Activated T-cell treated with anti-CD3 and anti-CD28 coated beads, Interleukin-2, amount 50 U/mL, for 1 hour (primary cell): ENCODE measurements around the gene ST8SIA5.

Experiments
- DNase-seq: peaks from one replicate; pipeline ENCODE4 v3.0.0-alpha.2; 2020

Gene ST8SIA5

DNA sequence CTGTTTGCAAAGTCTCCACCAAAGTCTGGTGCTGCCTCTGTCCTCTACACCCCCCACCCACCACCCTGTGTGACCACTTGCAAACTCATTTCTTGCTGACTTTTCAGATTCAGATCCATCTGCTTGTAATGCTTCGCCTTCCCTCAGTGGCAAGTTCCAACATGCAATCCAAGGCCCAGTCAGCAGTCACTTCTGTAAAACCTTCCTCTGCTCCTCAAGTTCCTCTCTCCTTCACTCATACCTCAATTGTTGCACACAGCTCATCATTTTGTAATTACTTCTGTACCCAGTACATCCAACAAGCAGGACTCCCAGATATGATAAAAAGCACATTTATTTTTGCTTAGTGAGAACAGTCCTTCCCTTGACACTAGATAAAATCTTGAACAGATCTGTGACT is 93.3 kb downstream of the ST8SIA5 start:
- DNase-seq, result no peak

GRCh38 chr18:46660957-46661749 is 95.7 kb downstream of the ST8SIA5 start:
- no peak for DNase-seq

DNA sequence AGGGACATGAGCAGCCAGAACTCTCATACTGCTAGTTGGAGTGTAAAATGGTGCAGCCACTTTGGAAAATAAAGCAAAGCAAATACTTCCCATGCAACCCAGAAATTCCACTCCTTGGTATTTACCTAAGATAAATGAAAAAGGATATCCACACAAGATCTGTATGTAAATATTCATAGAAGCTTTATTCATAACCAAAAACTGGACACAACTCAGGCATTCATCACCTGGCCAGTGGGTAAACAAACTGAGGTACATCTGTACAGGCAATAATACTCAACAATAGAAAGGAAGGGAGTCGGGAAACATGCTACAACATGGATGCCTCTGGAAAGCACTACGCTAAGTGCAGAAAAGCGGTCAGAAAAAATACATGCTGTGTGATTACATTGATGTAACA is 97.4 kb downstream of the ST8SIA5 start:
- DNase-seq, result no peak

- DNase-seq, result no peak
Observed at GRCh38 chr18:46657115-46657955, 99.5 kb downstream of the ST8SIA5 start, which contains the start of gene LOXHD1. Gene LOXHD1 (minus strand): TSS chr18:46657220. CDS start chr18:46657033, 187 bp downstream.

GRCh38 chr18:46656326-46657114 is 100.3 kb downstream of the ST8SIA5 start:
- no peak for DNase-seq

DNA sequence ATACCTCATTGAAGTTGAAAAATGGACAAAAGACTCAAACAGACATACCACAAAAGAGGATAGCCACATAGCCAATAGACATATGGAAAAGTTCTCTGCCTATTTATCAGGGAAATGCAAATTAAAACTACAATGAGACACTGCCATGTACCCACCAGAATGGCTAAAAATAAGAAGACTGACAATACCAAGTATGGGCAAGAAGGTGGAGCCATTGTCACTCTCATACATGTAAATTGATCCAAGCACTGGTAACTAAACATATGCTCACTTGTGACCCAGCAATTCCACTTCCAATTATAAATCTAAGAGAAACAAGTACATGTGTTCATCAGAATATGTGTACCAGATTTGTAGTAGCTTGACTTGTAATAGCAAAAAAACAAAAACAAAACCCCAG is 104.5 kb downstream of the ST8SIA5 start:
- no peak for DNase-seq

DNA sequence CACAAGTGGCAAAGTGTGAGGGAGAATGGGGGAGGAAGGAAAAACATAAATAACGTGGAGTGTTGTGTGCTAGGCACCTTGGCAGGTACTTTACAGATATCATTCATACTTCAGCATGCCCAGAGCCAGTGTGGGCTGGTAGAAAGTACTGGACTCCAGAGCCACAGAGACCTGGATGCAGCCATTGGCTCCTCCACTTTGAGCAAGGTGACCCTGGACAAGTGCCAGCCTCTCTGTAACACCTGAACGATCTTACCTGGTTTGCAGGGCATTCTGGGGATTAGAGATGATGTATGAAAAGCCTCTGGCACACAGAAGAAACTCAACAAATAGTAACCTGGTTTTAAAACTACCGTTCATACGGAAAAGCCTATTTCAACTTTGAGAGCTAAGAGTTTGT is 106.2 kb downstream of the ST8SIA5 start:
- no peak for DNase-seq

GRCh38 chr18:46649071-46649862 is 107.6 kb downstream of the ST8SIA5 start:
- DNase-seq, result no peak

DNA sequence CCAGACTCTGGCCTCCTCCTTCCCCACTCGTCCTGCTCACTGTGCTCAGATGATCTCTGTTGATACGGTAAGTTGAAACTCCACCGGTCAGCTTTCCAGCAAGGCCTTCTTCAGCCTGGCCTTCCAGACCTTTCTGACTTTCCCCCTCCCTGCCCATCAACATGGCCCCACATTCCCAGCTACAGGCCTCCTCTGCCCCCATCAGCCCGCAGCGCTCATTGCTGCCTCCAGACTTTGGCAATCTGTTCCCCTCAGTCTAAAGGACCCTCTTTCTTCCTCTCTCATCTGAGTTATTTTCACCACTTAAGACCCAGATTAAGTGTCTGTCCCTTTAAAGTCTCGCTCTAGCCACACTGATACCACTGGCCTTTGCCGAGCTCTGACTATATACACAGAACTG is 110.4 kb downstream of the ST8SIA5 start:
- DNase-seq, result no peak

DNA sequence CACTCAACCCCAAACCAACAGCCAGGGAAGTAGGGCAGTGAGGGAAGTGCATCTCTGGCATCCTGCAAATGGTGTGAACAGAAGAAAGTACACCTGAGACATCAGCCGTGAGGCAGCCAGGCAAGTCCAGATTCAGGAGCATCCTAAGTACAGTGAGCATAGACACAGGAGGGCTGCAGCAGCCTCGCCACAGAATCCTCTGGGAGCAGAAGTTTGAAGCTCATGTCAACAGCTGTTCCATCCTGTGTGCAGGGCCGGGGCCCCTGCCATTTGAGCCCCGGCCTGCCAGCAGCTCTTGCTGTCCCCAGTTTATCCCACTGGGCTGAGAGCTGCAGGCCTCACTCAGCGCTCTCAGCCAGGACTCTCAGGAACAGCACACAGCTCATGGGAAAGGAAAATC is 114.3 kb downstream of the ST8SIA5 start:
- no peak for DNase-seq

GRCh38 chr18:46641917-46642316 is 114.9 kb downstream of the ST8SIA5 start:
- DNase-seq, result no peak

- no peak for DNase-seq
Observed at GRCh38 chr18:46639386-46639785, 117.5 kb downstream of the ST8SIA5 start.

GRCh38 chr18:46636040-46636630 is 120.7 kb downstream of the ST8SIA5 start:
- DNase-seq, result no peak

GRCh38 chr18:46632401-46633071 is 124.3 kb downstream of the ST8SIA5 start:
- DNase-seq, result no peak

DNA sequence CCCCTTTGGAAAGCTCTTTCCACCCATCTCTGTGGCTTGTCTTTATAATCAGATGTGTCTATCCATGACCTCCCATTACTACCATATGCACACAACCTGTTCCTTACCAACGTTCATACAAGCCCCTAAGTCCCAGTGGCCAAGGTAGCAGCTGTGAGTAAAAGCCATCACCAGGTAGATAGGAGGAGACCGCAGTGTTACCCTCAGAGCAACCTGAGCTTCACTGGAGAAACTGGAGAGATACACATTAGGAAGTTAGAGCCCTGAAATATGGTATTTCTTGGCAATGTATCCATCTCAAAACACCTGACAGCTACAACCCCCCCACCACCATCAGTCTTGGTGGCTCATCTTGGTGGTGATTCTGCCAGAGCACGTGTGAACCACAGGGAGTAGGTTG is 125.9 kb downstream of the ST8SIA5 start:
- DNase-seq, result no peak

DNA sequence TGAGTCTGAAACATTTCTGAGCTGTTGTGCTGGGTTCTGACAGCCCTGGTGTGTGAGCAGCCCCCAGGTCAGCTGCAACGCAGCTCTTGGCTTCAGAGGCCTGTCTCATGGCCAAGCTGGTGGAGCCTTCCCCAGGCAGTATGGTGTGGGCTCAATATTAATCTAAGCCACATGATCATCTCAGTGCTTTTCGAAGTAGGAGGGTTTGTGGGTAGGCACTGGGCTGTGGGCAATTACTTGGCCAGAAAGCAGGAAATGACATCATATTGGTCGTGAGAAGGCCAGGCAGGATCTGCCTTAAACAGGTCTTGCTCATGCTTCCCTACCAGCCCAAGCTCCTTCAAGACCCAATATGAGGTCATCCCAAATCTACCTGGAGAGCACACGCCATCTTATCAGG is 126.7 kb downstream of the ST8SIA5 start:
- no peak for DNase-seq

GRCh38 chr18:46629361-46629760 is 127.5 kb downstream of the ST8SIA5 start:
- no peak for DNase-seq

GRCh38 chr18:46628206-46628605 is 128.6 kb downstream of the ST8SIA5 start:
- no peak for DNase-seq

DNA sequence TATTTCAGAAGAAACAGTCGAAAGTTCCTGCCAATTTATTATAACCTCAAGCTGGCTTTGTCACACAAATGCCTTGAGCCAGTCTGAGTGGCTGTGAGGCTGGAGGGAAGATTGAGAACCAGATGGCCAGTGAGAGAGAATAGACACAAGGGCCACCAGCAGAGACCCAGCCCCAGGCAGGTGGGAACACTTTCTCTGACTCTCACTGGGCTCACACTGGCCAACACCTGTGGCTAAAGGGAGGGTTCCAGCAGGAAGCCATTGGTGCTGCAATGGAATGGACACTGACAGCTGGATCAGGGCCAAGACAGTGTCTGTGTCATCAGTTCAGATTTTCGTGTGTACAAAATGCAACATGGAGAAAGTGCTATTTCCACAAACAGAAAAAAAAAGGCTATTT is 129.7 kb downstream of the ST8SIA5 start:
- DNase-seq, result no peak

DNA sequence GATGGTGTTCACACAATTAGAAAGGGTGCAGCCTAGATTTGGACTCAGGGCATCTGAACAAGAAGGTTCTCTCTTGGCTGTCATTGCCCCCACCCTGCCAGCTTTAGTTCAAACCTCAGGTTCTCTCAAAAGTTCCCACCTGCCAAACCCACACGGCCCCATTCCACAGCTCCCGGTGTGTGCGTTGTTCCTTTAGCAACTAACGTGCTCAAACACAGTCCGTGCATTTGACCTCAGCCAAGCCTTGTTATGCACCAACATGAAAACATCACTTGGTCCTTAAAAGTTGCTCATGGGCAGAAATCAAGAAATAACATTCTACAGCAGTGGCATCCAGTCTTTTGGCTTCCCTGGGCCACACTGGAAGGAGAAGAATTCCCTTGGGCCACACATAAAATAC is 131.8 kb downstream of the ST8SIA5 start:
- no peak for DNase-seq

- no peak for DNase-seq
Observed at GRCh38 chr18:46624127-46624526, 132.7 kb downstream of the ST8SIA5 start.
